ENCODE measurements around the gene CAMTA1.

DNA sequence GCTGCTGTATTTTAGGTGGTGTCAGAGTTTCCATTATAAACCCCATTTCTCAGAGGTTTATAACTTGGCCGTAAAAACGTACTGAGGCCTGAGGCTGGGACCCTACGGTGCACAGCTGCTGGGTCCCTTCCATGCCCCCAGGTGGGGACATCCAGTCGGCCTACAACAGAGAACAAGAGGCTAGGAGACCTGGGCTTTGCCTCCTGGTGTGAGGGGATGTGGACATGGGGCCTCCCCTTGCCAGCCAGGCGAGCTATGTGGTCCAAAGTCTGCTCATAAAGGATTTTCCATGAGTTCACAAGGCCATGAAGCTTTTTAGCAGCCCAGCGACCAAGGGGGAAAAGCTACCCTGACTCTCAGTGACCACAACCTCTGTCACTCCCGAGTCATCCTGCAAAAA lies 724.3 kb downstream of the CAMTA1 start:
- TF ChIP-seq, protein P1, sequence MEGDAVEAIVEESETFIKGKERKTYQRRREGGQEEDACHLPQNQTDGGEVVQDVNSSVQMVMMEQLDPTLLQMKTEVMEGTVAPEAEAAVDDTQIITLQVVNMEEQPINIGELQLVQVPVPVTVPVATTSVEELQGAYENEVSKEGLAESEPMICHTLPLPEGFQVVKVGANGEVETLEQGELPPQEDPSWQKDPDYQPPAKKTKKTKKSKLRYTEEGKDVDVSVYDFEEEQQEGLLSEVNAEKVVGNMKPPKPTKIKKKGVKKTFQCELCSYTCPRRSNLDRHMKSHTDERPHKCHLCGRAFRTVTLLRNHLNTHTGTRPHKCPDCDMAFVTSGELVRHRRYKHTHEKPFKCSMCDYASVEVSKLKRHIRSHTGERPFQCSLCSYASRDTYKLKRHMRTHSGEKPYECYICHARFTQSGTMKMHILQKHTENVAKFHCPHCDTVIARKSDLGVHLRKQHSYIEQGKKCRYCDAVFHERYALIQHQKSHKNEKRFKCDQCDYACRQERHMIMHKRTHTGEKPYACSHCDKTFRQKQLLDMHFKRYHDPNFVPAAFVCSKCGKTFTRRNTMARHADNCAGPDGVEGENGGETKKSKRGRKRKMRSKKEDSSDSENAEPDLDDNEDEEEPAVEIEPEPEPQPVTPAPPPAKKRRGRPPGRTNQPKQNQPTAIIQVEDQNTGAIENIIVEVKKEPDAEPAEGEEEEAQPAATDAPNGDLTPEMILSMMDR (IDR thresholded peaks at IDR 0.05; ENCODE audit: low read depth, low read length, missing input control) = no peak
- TF ChIP-seq, protein P2, sequence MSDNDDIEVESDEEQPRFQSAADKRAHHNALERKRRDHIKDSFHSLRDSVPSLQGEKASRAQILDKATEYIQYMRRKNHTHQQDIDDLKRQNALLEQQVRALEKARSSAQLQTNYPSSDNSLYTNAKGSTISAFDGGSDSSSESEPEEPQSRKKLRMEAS (IDR thresholded peaks at IDR 0.05) = no peak
- TF ChIP-seq GABPA (IDR thresholded peaks at IDR 0.05 in 1 of 2, conservative IDR thresholded peaks at IDR 0.05 in 1 of 2) (no peak), TAF1 (conservative IDR thresholded peaks at IDR 0.05) (no peak), JUND (IDR thresholded peaks at IDR 0.05) (no peak)
- TF ChIP-seq, protein P3, sequence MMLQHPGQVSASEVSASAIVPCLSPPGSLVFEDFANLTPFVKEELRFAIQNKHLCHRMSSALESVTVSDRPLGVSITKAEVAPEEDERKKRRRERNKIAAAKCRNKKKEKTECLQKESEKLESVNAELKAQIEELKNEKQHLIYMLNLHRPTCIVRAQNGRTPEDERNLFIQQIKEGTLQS (IDR thresholded peaks at IDR 0.05) = no peak

Measured in liver (tissue), 3 donors.